Measurements from ENCODE around the gene RPA1.

The RPA1 gene

GRCh38 chr17:1912146-1912545 lies 82.3 kb downstream of the RPA1 start:
- ChIA-PET POLR2A (no interaction called here), CTCF (interaction anchor here (0.7 kb wide), 1 partner anchor 103 kb away, joined by 3 read pairs; no protein-coding TSS in a partner anchor)
- no peak overlapping the region for H3K4me3 ChIP-seq (ENCODE audit: control insufficient read depth in 1 of 7, extremely low read depth in 1 of 7, insufficient read depth in 4 of 7, low read depth in 2 of 7, low read length in 6 of 7)
- H3K27me3 ChIP-seq (replicated peaks in 2 of 5; ENCODE audit: control insufficient read depth in 4 of 5, insufficient read depth in 5 of 5, low read length in 4 of 5) = peaks cover 0 to 37% (median 30%) of the 10 kb centered on the region in 5 experiments
- no peak for DNase-seq
- H3K4me1 ChIP-seq (ENCODE audit: control extremely low read depth in 1 of 4, control insufficient read depth in 4 of 4, insufficient read depth in 4 of 4, low read length in 3 of 4) = peaks cover 6 to 33% (median 24%) of the 10 kb centered on the region in 4 experiments
- no peak overlapping the region for H3K27ac ChIP-seq (ENCODE audit: insufficient read depth in 1 of 2, low read depth in 1 of 2, low read length in 2 of 2, poor library complexity in 1 of 2, severe bottlenecking in 2 of 2)
- no peaks in the 10 kb centered on the region for H3K36me3 ChIP-seq (ENCODE audit: control insufficient read depth in 4 of 4, insufficient read depth in 4 of 4, low read length in 3 of 4)
- 79% methylated on average over 6 of the region's 7 CpGs for WGBS (ENCODE audit: insufficient coverage)
- H3K9me3 ChIP-seq (ENCODE audit: control extremely low read depth in 1 of 5, control insufficient read depth in 4 of 5, insufficient read depth in 2 of 5, low read depth in 1 of 5, low read length in 4 of 5) = no peaks in the 10 kb centered on the region

- CTCF ChIA-PET = interaction anchor here (0.6 kb wide), 1 partner anchor 133 kb away, joined by 3 read pairs; no protein-coding TSS in a partner anchor
- no peak overlapping the region for H3K4me3 ChIP-seq (ENCODE audit: control insufficient read depth in 1 of 7, extremely low read depth in 1 of 7, insufficient read depth in 4 of 7, low read depth in 2 of 7, low read length in 6 of 7)
- WGBS (ENCODE audit: insufficient coverage) = 95% methylated on average over 10 of the region's 14 CpGs
- no peaks in the 10 kb centered on the region for H3K36me3 ChIP-seq (ENCODE audit: control insufficient read depth in 4 of 4, insufficient read depth in 4 of 4, low read length in 3 of 4)
- H3K27me3 ChIP-seq (replicated peaks in 2 of 5; ENCODE audit: control insufficient read depth in 4 of 5, insufficient read depth in 5 of 5, low read length in 4 of 5) = peaks cover 0 to 23% (median 17%) of the 10 kb centered on the region in 5 experiments
- no peak overlapping the region for H3K27ac ChIP-seq (ENCODE audit: insufficient read depth in 1 of 2, low read depth in 1 of 2, low read length in 2 of 2, poor library complexity in 1 of 2, severe bottlenecking in 2 of 2)
- peaks cover 2 to 21% (median 14%) of the 10 kb centered on the region in 4 experiments for H3K4me1 ChIP-seq (ENCODE audit: control extremely low read depth in 1 of 4, control insufficient read depth in 4 of 4, insufficient read depth in 4 of 4, low read length in 3 of 4)
- no peak for DNase-seq
- no peaks in the 10 kb centered on the region for H3K9me3 ChIP-seq (ENCODE audit: control extremely low read depth in 1 of 5, control insufficient read depth in 4 of 5, insufficient read depth in 2 of 5, low read depth in 1 of 5, low read length in 4 of 5)
- POLR2A ChIA-PET = interaction anchor here (0.6 kb wide), 1 partner anchor 277 kb away, joined by 4 read pairs; no protein-coding TSS in a partner anchor
Observed at GRCh38 chr17:1913702-1914101, 83.9 kb downstream of the RPA1 start.

- H3K9me3 ChIP-seq (ENCODE audit: control extremely low read depth in 1 of 5, control insufficient read depth in 4 of 5, insufficient read depth in 2 of 5, low read depth in 1 of 5, low read length in 4 of 5) = no peaks in the 10 kb centered on the region
- peak; percentile 19 to 85 (median 78) for DNase-seq
- POLR2A ChIA-PET = interaction anchor here (0.6 kb wide), 1 partner anchor 278 kb away, joined by 4 read pairs; no protein-coding TSS in a partner anchor
- H3K4me3 ChIP-seq (ENCODE audit: control insufficient read depth in 1 of 7, extremely low read depth in 1 of 7, insufficient read depth in 4 of 7, low read depth in 2 of 7, low read length in 6 of 7) = no peak overlapping the region
- CTCF ChIA-PET = interaction anchor here (0.6 to 1.4 kb wide), 2 partner anchors 55 to 132 kb away, joined by 3 read pairs; no protein-coding TSS in a partner anchor
- H3K4me1 ChIP-seq (ENCODE audit: control extremely low read depth in 1 of 4, control insufficient read depth in 4 of 4, insufficient read depth in 4 of 4, low read length in 3 of 4) = peaks cover 0 to 18% (median 14%) of the 10 kb centered on the region in 4 experiments
- no peaks in the 10 kb centered on the region for H3K36me3 ChIP-seq (ENCODE audit: control insufficient read depth in 4 of 4, insufficient read depth in 4 of 4, low read length in 3 of 4)
- peaks cover 0 to 19% (median 9%) of the 10 kb centered on the region in 5 experiments for H3K27me3 ChIP-seq (replicated peaks in 2 of 5; ENCODE audit: control insufficient read depth in 4 of 5, insufficient read depth in 5 of 5, low read length in 4 of 5)
- 55% methylated on average over 7 of the region's 8 CpGs for WGBS (ENCODE audit: insufficient coverage)
- no peak overlapping the region for H3K27ac ChIP-seq (ENCODE audit: insufficient read depth in 1 of 2, low read depth in 1 of 2, low read length in 2 of 2, poor library complexity in 1 of 2, severe bottlenecking in 2 of 2)
Observed at GRCh38 chr17:1914661-1915083, 84.9 kb downstream of the RPA1 start.

- H3K9me3 ChIP-seq (ENCODE audit: control extremely low read depth in 1 of 5, control insufficient read depth in 4 of 5, insufficient read depth in 2 of 5, low read depth in 1 of 5, low read length in 4 of 5) = no peaks in the 10 kb centered on the region
- H3K36me3 ChIP-seq (ENCODE audit: control insufficient read depth in 4 of 4, insufficient read depth in 4 of 4, low read length in 3 of 4) = no peaks in the 10 kb centered on the region
- peak; percentile 32 to 82 (median 76) for DNase-seq
- no peak overlapping the region for H3K4me3 ChIP-seq (ENCODE audit: control insufficient read depth in 1 of 7, extremely low read depth in 1 of 7, insufficient read depth in 4 of 7, low read depth in 2 of 7, low read length in 6 of 7)
- ChIA-PET CTCF (interaction anchor here (0.8 kb wide), 1 partner anchor 10 kb away, joined by 4 read pairs; no protein-coding TSS in a partner anchor), POLR2A (no interaction called here)
- no peak overlapping the region for H3K27ac ChIP-seq (ENCODE audit: insufficient read depth in 1 of 2, low read depth in 1 of 2, low read length in 2 of 2, poor library complexity in 1 of 2, severe bottlenecking in 2 of 2)
- 36% methylated on average over 12 of the region's 12 CpGs for WGBS (ENCODE audit: insufficient coverage)
- H3K27me3 ChIP-seq (replicated peaks in 2 of 5; ENCODE audit: control insufficient read depth in 4 of 5, insufficient read depth in 5 of 5, low read length in 4 of 5) = peaks cover 0 to 13% (median 2%) of the 10 kb centered on the region in 5 experiments
- peaks cover 0 to 18% (median 14%) of the 10 kb centered on the region in 4 experiments for H3K4me1 ChIP-seq (ENCODE audit: control extremely low read depth in 1 of 4, control insufficient read depth in 4 of 4, insufficient read depth in 4 of 4, low read length in 3 of 4)
Observed at GRCh38 chr17:1915889-1916288, 86.1 kb downstream of the RPA1 start.

- ChIA-PET POLR2A (no interaction called here), CTCF (interaction anchor here (0.8 to 0.9 kb wide), 2 partner anchors 10 kb away, joined by 3 to 4 read pairs; no protein-coding TSS in a partner anchor)
- H3K4me3 ChIP-seq (ENCODE audit: control insufficient read depth in 1 of 7, extremely low read depth in 1 of 7, insufficient read depth in 4 of 7, low read depth in 2 of 7, low read length in 6 of 7) = no peak overlapping the region
- no peaks in the 10 kb centered on the region for H3K9me3 ChIP-seq (ENCODE audit: control extremely low read depth in 1 of 5, control insufficient read depth in 4 of 5, insufficient read depth in 2 of 5, low read depth in 1 of 5, low read length in 4 of 5)
- WGBS (ENCODE audit: insufficient coverage) = 93% methylated on average over 12 of the region's 14 CpGs
- H3K27me3 ChIP-seq (replicated peaks in 2 of 5; ENCODE audit: control insufficient read depth in 4 of 5, insufficient read depth in 5 of 5, low read length in 4 of 5) = peaks cover 0 to 11% (median 0%) of the 10 kb centered on the region in 5 experiments
- no peak overlapping the region for H3K27ac ChIP-seq (ENCODE audit: insufficient read depth in 1 of 2, low read depth in 1 of 2, low read length in 2 of 2, poor library complexity in 1 of 2, severe bottlenecking in 2 of 2)
- DNase-seq = no peak
- peaks cover 0 to 18% (median 14%) of the 10 kb centered on the region in 4 experiments for H3K4me1 ChIP-seq (ENCODE audit: control extremely low read depth in 1 of 4, control insufficient read depth in 4 of 4, insufficient read depth in 4 of 4, low read length in 3 of 4)
- H3K36me3 ChIP-seq (ENCODE audit: control insufficient read depth in 4 of 4, insufficient read depth in 4 of 4, low read length in 3 of 4) = no peaks in the 10 kb centered on the region
Observed at GRCh38 chr17:1916316-1916715, 86.5 kb downstream of the RPA1 start.

GRCh38 chr17:1916963-1917715 lies 87.3 kb downstream of the RPA1 start:
- Histone ChIP-seq H3K27me3 (replicated peaks in 2 of 5; ENCODE audit: control insufficient read depth in 4 of 5, insufficient read depth in 5 of 5, low read length in 4 of 5) (peaks cover 0 to 5% (median 0%) of the 10 kb centered on the region in 5 experiments), H3K36me3 (ENCODE audit: control insufficient read depth in 4 of 4, insufficient read depth in 4 of 4, low read length in 3 of 4) (no peaks in the 10 kb centered on the region), H3K4me1 (ENCODE audit: control extremely low read depth in 1 of 4, control insufficient read depth in 4 of 4, insufficient read depth in 4 of 4, low read length in 3 of 4) (peaks cover 0 to 18% (median 14%) of the 10 kb centered on the region in 4 experiments), H3K27ac (ENCODE audit: insufficient read depth in 1 of 2, low read depth in 1 of 2, low read length in 2 of 2, poor library complexity in 1 of 2, severe bottlenecking in 2 of 2) (no peak overlapping the region), H3K9me3 (ENCODE audit: control extremely low read depth in 1 of 5, control insufficient read depth in 4 of 5, insufficient read depth in 2 of 5, low read depth in 1 of 5, low read length in 4 of 5) (no peaks in the 10 kb centered on the region), H3K4me3 (ENCODE audit: control insufficient read depth in 1 of 7, extremely low read depth in 1 of 7, insufficient read depth in 4 of 7, low read depth in 2 of 7, low read length in 6 of 7) (no peak overlapping the region)
- POLR2A ChIA-PET = no interaction called here
- CTCF ChIA-PET = interaction anchor here (0.9 kb wide), 1 partner anchor 11 kb away, joined by 3 read pairs; no protein-coding TSS in a partner anchor
- DNase-seq = no peak
- WGBS (ENCODE audit: insufficient coverage) = 92% methylated on average over 26 of the region's 29 CpGs

Measured in common myeloid progenitor, CD34-positive (primary cell).